ENCODE results near the gene SMARCD1.

The SMARCD1 gene

GRCh38 chr12:50119387-50119786 is 34.2 kb downstream of the SMARCD1 start:
- DNase-seq (ENCODE audit: insufficient read length, low spot score) (no peak), FAIRE-seq (no peak)
- no peak for TF ChIP-seq CTCF (IDR thresholded peaks at IDR 0.05; ENCODE audit: insufficient read depth, missing control alignments)

- peak; percentile 88 for DNase-seq (ENCODE audit: insufficient read length, low spot score)
- peak; percentile 91 for FAIRE-seq
- no peak for TF ChIP-seq CTCF (IDR thresholded peaks at IDR 0.05; ENCODE audit: insufficient read depth, missing control alignments)
Observed at GRCh38 chr12:50120521-50120920, 35.4 kb downstream of the SMARCD1 start.

GRCh38 chr12:50120953-50121352 is 35.8 kb downstream of the SMARCD1 start:
- FAIRE-seq (no peak), DNase-seq (ENCODE audit: insufficient read length, low spot score) (no peak)
- no peak for TF ChIP-seq CTCF (IDR thresholded peaks at IDR 0.05; ENCODE audit: insufficient read depth, missing control alignments)

GRCh38 chr12:50121641-50122040 is 36.5 kb downstream of the SMARCD1 start:
- FAIRE-seq: no peak
- no peak for TF ChIP-seq CTCF (IDR thresholded peaks at IDR 0.05; ENCODE audit: insufficient read depth, missing control alignments)
- DNase-seq (ENCODE audit: insufficient read length, low spot score): no peak

GRCh38 chr12:50123203-50123602 is 38.1 kb downstream of the SMARCD1 start:
- DNase-seq (ENCODE audit: insufficient read length, low spot score) (no peak), FAIRE-seq (no peak)
- no peak for TF ChIP-seq CTCF (IDR thresholded peaks at IDR 0.05; ENCODE audit: insufficient read depth, missing control alignments)

GRCh38 chr12:50127546-50127945 is 42.4 kb downstream of the SMARCD1 start:
- DNase-seq (ENCODE audit: insufficient read length, low spot score): no peak
- TF ChIP-seq CTCF (IDR thresholded peaks at IDR 0.05; ENCODE audit: insufficient read depth, missing control alignments): no peak

GRCh38 chr12:50129290-50129689 is 44.1 kb downstream of the SMARCD1 start:
- no peak for TF ChIP-seq CTCF (IDR thresholded peaks at IDR 0.05; ENCODE audit: insufficient read depth, missing control alignments)
- DNase-seq (ENCODE audit: insufficient read length, low spot score) (no peak), FAIRE-seq (no peak)

More at GRCh38 chr12:50127546-50127945, 42.4 kb downstream of the SMARCD1 start:
- no peak for FAIRE-seq

Measured in D721Med (cell line).